SKM-1 (cell line): ENCODE measurements around the gene COPS9.

Experiments used
- DNase-seq: peaks from one replicate; lab custom pipeline; 2025; ENCODE audit not compliant: unreplicated experiment; lab: John Stamatoyannopoulos, UW

The COPS9 gene

DNA sequence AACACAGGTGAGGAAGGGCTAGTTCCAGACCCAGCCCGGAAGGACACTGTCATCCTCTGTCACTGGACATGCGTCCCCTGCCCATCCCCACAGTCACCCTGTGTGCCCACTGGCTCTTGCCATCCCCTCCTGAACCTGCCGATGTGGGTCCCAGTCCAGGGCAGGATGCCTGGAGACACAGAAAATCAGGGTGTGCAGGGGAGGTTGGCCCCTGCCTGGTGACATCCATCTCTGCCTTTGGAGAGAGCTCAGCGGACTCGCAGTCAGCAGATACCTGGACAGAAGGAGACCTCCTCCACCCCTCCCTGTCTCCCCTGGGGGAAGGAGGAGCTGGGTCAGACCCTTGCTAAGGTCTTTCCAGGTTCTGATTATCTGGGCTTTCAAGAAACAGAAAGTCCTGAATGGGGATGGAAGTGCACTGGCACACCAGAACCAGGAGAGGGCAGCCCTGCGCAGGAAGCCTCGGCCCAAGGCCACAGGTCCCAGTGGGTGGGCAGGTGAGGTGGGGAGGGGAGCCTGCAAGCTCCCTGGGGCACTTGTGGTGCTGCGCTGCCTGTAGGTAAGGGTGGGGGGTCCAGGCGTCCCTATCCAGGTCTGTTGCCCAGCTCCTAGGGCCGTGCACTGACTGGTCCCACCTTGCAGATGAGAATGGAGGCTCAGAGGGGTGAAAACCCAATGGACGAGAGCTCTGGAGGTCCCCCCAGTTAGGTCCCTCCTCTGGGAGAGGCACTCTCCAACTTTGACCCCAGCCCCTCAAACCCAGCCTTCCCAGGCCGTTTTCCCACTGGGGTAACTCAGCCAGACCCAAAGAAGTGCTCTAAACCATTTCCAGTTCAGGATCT, 14.1 kb upstream of the COPS9 start:
- no peak for DNase-seq

DNA sequence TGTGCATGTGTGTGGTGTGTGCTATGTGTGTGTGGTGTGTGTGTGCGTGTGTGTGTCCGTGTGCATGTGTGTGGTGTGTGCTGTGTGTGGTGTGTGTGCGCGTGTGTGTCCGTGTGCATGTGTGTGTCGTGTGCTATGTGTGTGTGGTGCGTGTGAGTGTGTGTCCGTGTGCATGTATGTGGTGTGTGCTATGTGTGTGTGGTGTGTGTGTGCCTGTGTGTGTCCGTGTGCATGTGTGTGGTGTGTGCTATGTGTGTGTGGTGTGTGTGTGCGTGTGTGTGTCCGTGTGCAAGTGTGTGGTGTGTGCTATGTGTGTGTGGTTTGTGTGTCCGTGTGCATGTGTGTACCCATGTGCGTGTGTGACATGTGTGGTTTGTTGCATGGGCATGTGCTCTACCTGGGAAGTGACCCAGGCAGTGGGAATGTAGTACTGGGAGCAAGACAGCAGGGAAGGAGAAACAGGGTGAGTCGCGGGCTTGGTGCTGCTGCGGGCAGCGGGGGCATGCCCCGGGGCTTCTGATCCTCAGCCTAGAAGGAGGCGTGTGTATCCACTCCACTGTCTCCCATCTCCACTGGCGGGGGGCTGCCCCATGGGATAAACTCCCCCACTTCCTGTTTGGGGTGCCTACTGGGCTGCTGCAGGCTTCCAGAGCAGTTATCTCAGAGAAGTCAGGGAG, 11.9 kb upstream of the COPS9 start:
- DNase-seq, result no peak

DNA sequence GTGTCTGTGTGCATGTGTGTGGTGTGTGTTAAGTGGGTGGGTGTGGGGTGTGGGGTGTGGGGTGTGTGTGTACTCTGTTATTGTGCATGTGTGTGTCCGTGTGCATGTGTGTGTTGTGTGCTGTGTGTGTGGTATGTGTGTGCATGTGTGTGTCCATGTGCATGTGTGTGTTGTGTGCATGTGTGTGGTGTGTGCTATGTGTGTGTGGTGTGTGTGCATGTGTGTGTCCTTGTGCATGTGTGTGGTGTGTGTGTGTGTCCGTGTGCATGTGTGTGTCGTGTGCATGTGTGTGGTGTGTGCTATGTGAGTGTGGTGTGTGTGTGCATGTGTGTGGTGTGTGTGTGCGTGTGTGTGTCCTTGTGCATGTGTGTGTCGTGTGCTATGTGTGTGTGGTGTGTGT, 11.3 kb upstream of the COPS9 start:
- DNase-seq, result no peak

DNA sequence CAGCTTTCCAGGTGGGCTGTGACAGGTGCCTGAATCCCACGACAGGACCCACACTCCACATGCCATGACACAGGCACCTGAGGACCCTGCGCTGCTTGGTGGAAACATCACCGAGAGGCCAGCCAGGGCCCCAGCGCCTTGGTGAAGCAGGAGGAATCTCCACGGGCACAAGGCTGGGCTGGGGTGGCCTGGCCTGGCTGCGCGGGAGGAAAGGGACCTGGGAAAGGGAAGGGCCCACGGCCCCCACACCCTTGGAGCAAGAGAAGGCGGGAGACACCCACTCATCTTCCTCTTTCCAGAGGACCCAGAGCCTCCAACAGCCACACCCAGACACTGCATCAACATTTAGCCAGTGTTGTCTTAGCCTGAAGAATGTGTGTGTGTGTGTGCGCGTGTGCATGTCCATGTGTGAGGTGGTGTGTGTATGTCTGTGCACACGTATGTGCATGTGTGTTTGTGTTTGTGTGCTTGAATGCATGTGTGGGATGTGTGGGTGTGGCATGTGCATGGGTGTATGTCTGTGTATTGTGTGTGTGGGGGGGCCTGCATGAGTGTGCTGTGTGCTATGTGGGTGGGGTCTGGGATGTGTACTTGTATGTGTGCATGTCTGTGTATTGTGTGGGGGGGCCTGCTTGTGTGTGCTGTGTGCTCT, 10.6 kb upstream of the COPS9 start:
- DNase-seq, result no peak

DNA sequence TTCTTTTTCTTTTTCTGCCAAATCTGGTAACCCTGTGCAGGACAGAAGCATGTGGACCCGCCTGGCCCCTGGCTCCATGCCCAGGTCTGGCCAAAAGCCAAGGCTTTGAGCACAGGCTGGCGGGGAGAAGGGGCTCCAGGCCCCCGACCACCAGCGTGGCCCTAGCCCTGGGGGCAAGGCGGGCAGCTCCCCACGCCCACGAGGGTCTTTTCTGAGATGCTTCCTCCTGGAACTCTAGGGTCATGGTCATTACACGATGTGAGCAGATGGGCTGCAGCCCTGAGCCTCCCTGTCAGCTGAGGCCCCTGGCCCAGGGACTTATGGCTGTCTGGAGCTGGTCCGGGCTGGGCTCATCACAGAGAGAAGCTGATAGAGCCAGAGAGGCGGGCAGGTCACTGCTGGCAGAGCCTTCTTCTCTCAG, 10.0 kb upstream of the COPS9 start:
- DNase-seq, result no peak

DNA sequence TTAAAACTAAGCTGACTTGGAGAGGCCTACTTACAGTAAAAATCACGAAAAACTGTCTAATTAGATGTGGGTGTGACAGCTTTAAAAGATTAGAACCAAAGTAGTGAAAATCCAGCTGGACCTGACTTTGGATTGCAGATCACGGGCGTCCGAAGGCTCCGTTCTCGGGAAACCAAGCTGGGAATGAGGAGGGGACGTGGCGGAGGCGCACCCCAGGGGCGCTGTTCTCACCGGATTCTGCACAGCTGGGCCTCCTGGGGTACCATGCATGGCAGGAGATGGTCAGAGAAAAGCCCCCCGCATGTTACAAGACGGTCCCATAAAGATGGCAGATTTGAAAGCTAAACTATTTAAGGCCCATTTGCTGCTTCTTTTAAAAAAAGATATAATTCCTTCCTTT, 9.4 kb upstream of the COPS9 start:
- DNase-seq, result no peak

DNA sequence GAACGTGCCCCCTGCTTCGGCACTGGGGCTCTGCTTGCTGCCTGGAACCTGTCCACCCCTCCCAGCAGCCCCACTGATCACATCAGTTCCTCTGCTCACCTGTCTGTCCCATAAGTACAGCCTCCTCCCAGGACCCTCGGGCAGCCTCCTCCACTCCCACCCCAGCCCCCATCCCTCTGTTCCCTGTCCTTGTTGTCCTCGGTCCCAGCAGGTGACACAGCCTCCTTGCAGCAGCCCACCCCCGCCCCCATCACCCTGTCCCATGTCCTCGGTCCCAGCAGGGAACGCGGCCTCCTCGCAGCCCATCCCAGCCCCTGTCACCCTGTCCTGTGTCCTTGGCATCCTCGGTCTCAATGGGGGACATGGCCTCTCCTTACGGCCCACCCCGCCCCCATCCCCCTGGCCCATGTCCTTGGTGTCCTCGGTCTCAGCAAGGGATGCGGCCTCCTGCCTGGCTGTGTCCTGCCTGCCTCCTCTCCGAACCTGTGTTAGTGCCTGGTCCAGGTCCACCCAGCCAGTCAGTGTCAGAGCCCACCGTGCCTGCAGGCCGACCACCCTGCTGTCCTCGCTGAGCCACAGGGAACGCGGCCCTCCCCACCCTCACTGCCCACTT, 8.7 kb upstream of the COPS9 start:
- no peak for DNase-seq

DNA sequence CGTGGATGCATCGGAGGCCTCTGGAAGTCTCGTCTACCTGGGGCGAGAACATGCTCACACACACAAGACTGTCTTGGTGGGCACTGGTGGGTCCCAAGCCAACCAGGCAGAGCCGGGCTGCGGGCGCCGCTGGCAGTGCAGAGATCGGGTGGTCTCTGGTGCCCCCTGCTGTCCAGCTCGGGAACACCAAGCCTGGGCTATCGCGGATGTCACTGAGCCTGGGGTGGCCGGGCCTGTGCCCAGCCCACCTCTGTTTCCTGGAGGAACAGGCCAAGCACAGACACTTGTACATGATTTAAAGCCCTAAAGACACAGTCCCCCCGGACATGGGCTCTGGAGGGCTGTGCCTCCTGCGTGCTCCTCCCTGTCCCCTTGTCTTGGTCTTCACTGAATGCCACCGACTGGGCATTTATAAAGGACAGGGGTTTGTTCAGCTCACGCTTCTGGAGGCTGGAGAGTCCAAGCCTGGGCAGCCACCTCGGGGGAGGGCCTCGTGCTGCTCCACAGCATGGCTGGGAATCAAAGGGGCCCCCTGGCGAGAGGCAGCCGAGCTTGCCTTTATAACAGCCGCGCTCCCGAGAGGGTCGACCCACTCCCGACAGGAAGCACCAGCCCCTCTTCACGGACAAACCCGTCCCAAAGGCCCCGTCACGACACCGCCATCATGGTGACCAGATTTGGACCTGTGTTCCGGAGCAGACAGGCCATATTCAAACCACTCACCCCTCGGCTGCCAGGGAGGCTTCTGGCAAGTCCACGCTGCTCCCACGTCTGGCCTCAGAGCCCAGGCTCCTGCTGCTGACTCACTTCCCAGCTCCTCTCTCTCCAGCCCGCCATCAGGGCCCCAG, 7.9 kb upstream of the COPS9 start:
- peak; percentile 11 for DNase-seq

DNA sequence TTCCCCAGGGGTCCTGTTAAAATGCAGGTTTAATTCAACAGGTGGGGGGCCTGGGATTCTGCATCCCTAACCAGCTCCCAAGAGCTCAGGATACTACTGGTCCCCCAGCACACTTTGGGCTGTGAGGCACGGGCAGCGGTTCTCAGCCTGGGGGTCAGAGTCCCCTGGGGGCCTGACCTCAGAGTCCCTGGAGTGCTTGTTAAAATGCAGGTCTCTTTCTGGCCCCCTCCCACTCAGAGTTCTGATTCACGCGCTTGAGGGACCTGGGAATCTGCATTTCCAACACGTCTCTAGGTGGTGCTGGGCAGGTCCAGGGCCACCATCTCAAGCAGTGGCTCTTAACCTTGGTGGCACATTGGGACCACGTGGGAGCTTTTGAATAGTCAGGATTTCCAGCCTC, 7.2 kb upstream of the COPS9 start:
- no peak for DNase-seq

DNA sequence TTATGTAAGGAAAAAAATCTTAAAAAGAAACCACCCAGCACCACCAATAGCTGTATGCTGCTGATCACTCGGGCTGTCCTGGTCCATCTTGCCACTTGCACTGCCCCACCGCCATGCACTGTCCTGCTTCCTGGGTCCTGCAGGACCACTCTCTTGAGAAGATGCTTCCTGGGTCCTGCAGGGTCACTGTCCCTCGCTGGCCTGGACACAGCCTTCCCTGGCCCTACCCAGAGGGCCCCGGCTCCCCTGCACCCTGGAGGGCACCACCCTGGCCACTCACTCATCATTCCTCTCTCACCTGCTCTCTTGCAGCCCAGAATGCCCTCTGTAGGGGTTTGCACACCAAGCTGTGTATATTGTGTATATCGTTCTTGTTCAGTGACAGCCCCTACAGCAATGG, 6.8 kb upstream of the COPS9 start:
- no peak for DNase-seq

DNA sequence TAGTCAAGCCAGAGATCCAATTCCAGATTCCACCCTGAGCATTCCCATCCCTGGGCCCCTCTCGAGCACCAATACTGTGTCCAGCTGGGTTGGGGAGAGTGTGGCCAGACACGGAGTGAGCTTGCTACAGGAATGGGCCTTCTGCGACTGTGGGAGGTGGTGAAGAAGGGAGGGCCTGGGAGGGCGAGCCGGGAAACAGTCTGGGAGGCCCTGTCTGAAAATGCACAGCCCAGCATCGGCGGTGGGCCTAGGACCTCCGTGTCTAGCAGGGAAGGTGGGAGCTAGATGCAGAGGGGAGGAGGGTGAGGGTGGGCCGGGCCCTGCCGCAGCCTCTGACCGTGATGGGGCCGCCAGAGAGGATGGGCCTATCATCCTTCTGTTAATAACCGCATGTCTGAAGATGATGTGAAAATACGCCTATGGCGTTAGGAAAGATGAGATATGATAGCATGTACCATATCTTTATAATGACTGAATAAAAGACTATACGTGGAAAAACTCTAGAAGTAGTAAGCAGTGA, 6.2 kb upstream of the COPS9 start:
- no peak for DNase-seq

DNA sequence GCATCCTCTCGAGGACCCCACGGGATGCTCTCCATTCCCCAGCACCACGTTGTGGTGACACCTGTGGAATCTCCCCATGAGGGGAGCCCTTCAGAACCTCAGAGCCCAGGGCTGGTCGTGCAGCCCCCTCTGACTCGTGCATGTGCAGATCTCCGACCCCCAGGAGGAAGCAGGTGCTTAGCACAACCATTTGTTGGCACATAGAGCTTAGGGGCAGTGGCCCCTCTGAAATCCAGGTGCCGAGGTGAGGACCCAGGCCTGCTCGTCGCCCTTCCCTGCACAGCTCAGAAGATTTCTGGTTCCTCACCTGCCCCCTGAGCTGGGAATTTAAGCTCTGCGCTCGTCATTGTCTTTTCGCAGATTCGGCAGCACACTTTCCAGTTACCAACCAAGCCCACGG, 5.6 kb upstream of the COPS9 start:
- no peak for DNase-seq

DNA sequence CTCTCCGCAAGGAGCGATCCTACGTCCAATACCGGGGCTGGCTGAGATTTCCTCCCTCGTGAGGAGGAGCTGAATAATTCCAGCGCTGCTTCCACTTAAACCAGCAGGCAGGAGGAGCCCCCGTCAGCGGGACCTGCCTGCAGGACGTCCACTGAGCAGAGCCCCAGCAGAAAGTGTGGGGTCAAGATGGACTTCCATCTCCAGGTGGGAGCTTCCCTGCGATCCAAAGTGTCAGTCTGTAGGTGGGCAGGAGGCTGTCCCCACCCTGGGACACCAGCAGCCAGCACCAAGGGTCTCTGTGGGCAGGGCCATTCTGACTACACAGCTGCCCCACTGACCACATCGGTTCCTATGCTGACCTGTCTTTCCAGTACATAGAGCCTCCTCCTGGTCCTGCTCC, 4.8 kb upstream of the COPS9 start:
- no peak for DNase-seq

DNA sequence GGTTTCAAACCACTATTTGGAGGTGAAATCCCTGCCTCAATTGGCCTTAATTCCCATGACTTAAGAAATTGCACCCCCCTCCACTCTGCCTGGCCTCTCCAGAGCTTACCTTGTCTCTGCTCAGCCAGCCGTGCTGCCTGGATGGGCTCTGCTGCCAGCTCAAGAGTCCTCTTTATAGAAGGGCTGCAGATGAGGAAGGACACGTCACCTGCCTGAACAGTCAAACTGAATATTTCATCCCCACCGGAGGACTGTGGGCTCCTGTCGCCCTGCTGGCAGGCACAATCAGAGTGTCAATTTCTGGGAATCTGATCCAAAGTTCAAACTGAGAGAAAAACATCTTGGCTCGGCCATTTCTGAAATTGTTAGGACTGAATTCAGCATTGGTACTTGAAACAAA, 4.4 kb upstream of the COPS9 start, which contains the start of gene OTOS:
TSS of gene OTOS (minus strand) at position 148 of the 400 bp plus-strand sequence. CDS start 332 bp downstream, outside the sequence.
- no peak for DNase-seq

DNA sequence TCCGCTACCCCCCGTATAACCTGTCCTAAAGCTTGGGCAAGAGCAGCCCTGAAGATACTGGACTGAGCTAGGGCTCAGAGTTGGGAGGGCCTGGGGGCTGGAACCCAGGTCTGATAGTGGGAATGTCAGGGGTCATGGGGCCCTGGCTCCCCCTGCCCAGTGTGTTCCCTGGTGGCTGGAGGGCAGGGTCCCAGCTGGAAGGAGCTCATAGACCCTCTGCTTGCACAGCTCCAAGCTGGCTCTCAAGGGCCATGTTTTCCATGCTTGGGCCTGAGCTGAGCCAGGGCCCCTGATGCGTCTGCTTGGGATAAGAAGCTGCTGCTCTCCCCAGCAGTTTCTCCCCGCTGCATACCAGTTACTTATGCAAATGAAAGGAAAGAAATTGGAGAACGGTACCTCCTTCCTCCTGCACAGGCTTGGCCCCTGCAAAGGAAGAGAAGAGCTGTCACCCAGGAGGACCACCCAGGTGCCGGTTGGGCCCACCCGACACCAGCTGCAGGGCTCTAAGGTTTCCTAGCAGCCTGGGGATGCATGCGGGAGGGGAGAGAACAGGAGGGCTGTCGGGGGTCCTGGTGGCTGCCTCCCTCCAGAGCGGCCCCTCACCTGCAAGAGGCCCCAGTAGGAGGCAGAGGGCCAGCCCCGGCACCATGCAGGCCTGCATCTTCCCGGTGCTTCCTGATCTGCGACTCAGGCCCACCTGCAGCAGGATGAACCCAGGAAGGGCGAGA, 3.7 kb upstream of the COPS9 start:
- DNase-seq, result no peak

DNA sequence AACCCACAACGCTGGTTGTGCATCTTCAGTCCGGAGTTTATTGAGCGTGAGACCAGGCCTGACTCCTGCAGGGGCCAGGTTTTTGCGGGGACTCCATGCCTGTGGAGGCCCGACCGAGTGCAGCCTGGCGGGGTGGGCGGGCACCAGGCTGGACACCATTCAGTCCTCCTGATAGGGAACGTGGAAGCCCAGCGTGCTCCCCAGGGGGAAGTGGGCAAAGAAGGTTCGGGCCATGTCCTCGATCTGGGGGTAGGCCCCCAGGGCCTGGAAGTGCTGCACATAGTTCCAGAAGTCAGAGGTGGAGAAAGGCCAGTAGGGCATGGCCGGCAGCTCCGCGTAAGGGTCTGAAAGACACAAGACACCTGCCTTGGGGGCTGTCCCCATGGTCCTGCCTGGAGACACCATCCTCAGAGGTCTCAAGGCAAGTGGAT, 2.9 kb upstream of the COPS9 start:
- DNase-seq, result no peak

DNA sequence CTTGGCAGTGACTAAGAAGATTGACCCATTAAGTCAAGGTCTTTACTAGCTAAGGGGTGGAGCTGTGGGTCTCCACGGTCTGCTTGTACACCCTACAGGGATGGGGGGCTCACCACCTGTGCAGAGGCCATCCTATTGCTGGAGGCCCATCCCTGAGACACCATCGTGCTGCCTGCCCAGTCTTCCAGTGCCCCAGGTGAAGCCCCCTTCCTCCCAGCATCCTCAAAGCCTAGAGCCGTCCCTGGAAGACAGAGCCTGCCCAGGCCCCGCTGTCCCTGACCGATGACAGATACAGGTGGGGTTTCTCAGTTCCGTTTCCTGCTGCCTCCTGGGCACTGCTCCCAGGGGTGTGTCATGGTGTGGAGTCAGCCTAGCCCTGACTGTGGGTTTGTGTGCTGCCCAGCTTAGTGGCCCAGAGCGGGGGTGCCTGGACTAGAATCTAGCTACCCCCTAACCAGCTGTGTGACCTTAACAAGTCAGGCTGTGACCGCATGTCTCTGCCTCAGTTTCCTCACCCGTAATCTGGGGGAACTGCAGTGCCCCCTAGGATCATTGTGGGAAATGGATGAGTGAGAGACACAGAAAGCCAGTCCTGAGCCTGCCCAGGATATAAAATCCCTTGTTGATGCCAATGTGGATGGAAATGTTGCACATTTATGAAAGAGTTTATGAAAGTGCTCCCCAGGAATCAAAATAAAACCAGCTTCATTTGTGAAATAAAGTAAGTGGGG, 2.3 kb upstream of the COPS9 start:
- DNase-seq, result no peak

DNA sequence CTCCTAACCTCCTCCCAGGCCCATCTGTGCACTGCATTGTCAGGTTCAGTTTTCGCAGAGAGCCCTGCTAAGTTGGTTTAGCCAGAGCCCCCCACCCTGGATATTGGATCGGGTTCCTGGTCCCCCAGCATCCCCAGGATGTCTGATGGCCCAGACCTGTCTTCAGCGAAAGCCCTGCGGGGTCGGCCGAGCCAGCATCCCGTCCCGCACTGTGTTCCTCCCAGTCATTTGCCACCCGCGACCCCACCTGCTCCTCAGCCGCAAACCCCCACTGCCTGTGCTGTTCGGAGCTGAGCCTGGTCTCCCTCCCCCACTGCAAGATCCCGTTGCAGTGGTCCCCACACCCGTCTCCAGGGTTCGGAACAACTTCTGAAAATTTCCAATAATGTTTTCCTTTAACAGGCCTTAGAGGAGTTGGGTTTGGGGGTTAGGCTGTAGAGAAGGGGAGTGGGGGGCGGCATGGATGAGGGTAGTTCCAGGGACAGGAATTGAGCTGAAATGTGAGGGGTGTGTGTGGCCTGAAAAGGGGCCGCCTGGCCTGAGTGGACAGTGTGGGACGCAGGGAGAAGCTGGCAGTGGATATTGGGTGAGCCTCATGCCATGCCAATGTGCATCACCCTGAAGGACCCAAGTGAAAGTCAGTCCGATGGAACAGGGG, 1.6 kb upstream of the COPS9 start:
- DNase-seq, result no peak
